ENCODE measurements around the gene TMEM120A.

- TF ChIP-seq EZH2 (IDR thresholded peaks at IDR 0.05; ENCODE audit: borderline replicate concordance, low read length): no peak
- no peak for TF ChIP-seq CTCF (IDR thresholded peaks at IDR 0.05; ENCODE audit: low read length)
Observed at GRCh38 chr7:75994388-75995051, at the start of gene TMEM120A.

Data from OCI-LY1 (cell line).